Thoracic aorta (tissue), 2 donors: ENCODE data around the gene ZSCAN25. TPM values are rescaled to one million over a fixed set of nuclear protein-coding genes. Genes with fewer than 3 reads are reported as not detected.

Experiments
- ATAC-seq: fragments of 150-250 bp; one replicate; pipeline ENCODE4 v1.8.0; 2017; ENCODE audit warnings: low read depth; ENCODE audit not compliant: insufficient number of reproducible peaks, low FRiP score
- DNase-seq: peaks from one replicate; pipeline ENCODE4 v3.0.0-alpha.2; 2020; ENCODE audit warnings: low spot score
- H3K27ac ChIP-seq, 2 donors: fragments of 200-600 bp; sonication (generic); 1 replicate in 1 of 2; 2 replicates in 1 of 2; pipeline ENCODE4 v1.5.1; 2016; ENCODE audit warnings: mild to moderate bottlenecking in 2 of 2, moderate library complexity in 2 of 2
- H3K27me3 ChIP-seq: fragments of 200-600 bp; sonication (generic); replicated peaks from 2 replicates; pipeline ENCODE4 v1.6.0; 2016; ENCODE audit warnings: mild to moderate bottlenecking; ENCODE audit not compliant: insufficient read depth
- H3K36me3 ChIP-seq: fragments of 200-600 bp; sonication (generic); one replicate; pipeline ENCODE4 v1.5.1; 2016
- H3K4me1 ChIP-seq, 2 donors: fragments of 200-600 bp; sonication (generic); 1 replicate in 1 of 2; 2 replicates in 1 of 2; pipeline versions ENCODE4 v1.5.1 to v1.6.0; 2016; ENCODE audit warnings: low read depth in 2 of 2, mild to moderate bottlenecking in 1 of 2; ENCODE audit not compliant: control insufficient read depth in 1 of 2
- H3K4me3 ChIP-seq: fragments of 200-600 bp; sonication (generic); 2 replicates; pipeline ENCODE4 v1.5.1; 2016; ENCODE audit warnings: mild to moderate bottlenecking
- H3K9me3 ChIP-seq: fragments of 200-600 bp; sonication (generic); 2 replicates; pipeline ENCODE4 v1.5.1; 2016
- CTCF ChIP-seq: fragments of 200-600 bp; sonication (generic); IDR thresholded peaks from one replicate; pipeline ENCODE4 v1.5.1; 2019; ENCODE audit warnings: antibody characterized with exemption
- total RNA-seq, 2 donors: library from RNA; depleted of rRNA; stranded (reverse); fragments of >200 nt; gene quantifications; one replicate each; pipeline versions ENCODE4 v1.1.0 to v1.2.3, GENCODE V29; 2016

Gene ZSCAN25
- total RNA-seq, 2 donors from 2014 or later: 13.4 to 21.7 TPM

GRCh38 chr7:99672573-99672972 is 55.8 kb downstream of the ZSCAN25 start:
- no peaks in the 10 kb centered on the region for H3K27me3 ChIP-seq
- H3K4me1 ChIP-seq: no peaks in the 10 kb centered on the region
- H3K9me3 ChIP-seq: no peaks in the 10 kb centered on the region
- TF ChIP-seq CTCF: no peak
- H3K4me3 ChIP-seq: no peak overlapping the region
- ATAC-seq (no peak), DNase-seq (no peak)
- no peaks in the 10 kb centered on the region for H3K36me3 ChIP-seq
- H3K27ac ChIP-seq: no peak overlapping the region

- no peaks in the 10 kb centered on the region for H3K9me3 ChIP-seq
- DNase-seq (no peak), ATAC-seq (no peak)
- no peak for TF ChIP-seq CTCF
- H3K36me3 ChIP-seq: no peaks in the 10 kb centered on the region
- no peak overlapping the region for H3K27ac ChIP-seq
- H3K4me3 ChIP-seq: no peak overlapping the region
- no peaks in the 10 kb centered on the region for H3K4me1 ChIP-seq
- H3K27me3 ChIP-seq: no peaks in the 10 kb centered on the region
These were observed 58.4 kb downstream of the ZSCAN25 start for GRCh38 chr7:99674995-99675742.

- Histone ChIP-seq H3K27ac (no peak overlapping the region), H3K4me3 (no peak overlapping the region), H3K4me1 (no peaks in the 10 kb centered on the region), H3K27me3 (no peaks in the 10 kb centered on the region), H3K36me3 (no peaks in the 10 kb centered on the region), H3K9me3 (no peaks in the 10 kb centered on the region)
- DNase-seq (no peak), ATAC-seq (no peak)
- TF ChIP-seq CTCF: no peak
These were observed 60.4 kb downstream of the ZSCAN25 start for GRCh38 chr7:99677013-99677647.

- H3K27ac ChIP-seq: no peak overlapping the region
- no peaks in the 10 kb centered on the region for H3K4me1 ChIP-seq
- no peak for TF ChIP-seq CTCF
- no peaks in the 10 kb centered on the region for H3K27me3 ChIP-seq
- no peaks in the 10 kb centered on the region for H3K36me3 ChIP-seq
- H3K9me3 ChIP-seq: no peaks in the 10 kb centered on the region
- ATAC-seq: no peak
- H3K4me3 ChIP-seq: no peak overlapping the region
- no peak for DNase-seq
These were observed 60.9 kb downstream of the ZSCAN25 start for GRCh38 chr7:99677648-99678045.

DNA sequence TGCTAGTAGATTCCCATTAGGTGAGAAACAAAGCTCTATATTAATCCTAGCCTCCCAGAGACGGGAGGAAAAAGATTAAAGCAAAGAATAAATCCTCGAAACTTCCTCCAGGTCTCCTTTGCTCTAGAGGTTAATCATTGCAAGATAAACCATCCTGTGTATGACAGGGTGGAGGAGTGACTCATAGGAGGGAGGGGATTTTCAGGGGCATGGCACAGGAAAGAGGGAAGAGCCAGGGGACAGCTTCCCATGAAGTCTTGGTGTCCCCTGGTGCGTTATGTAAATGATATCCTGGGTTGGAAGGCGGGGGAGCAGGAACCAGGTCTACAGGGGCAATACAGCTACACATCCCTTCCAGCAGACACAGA is 62.3 kb downstream of the ZSCAN25 start:
- Histone ChIP-seq H3K36me3 (no peaks in the 10 kb centered on the region), H3K9me3 (no peaks in the 10 kb centered on the region), H3K27ac (no peak overlapping the region), H3K4me1 (no peaks in the 10 kb centered on the region), H3K27me3 (no peaks in the 10 kb centered on the region), H3K4me3 (no peak overlapping the region)
- DNase-seq (no peak), ATAC-seq (no peak)
- TF ChIP-seq CTCF: no peak
